K562 (cell line): ENCODE results near the gene TMC8. TPM values are rescaled to one million over a fixed set of nuclear protein-coding genes. Genes with fewer than 3 reads are reported as not detected.

Source experiments
- ARID2 ChIP-seq: fragments of 450-650 bp; IDR thresholded peaks from 2 replicates; pipeline ENCODE4 v1.6.1; 2017; ENCODE audit warnings: antibody characterized with exemption, mild to moderate bottlenecking
- MCM2 ChIP-seq: fragments of 450-650 bp; IDR thresholded peaks from 2 replicates; pipeline ENCODE4 v1.6.1; 2017; ENCODE audit warnings: low read depth, mild to moderate bottlenecking
- MCM5 ChIP-seq: fragments of 450-650 bp; IDR thresholded peaks from 2 replicates; pipeline ENCODE4 v1.6.1; 2016; ENCODE audit warnings: low read depth
- NFRKB ChIP-seq: fragments of 450-650 bp; IDR thresholded peaks from 2 replicates; pipeline ENCODE4 v1.6.1; 2016; ENCODE audit warnings: low read depth
- PTRF ChIP-seq: fragments of 450-650 bp; IDR thresholded peaks from 2 replicates; pipeline ENCODE4 v1.6.1; 2016; ENCODE audit warnings: mild to moderate bottlenecking, missing genetic modification characterization, missing compliant biosample characterization
- SMARCE1 ChIP-seq: fragments of 450-650 bp; IDR thresholded peaks from 2 replicates; pipeline ENCODE4 v1.7.1; 2016; ENCODE audit warnings: mild to moderate bottlenecking
- SP2 ChIP-seq: IDR thresholded peaks from 2 replicates; pipeline ENCODE4 v1.6.1; 2011; ENCODE audit warnings: mild to moderate bottlenecking, low read depth, low read length, moderate library complexity; ENCODE audit not compliant: poor library complexity, severe bottlenecking; ENCODE audit errors: extremely low read depth
- TAF1 ChIP-seq: IDR thresholded peaks from 2 replicates; pipeline ENCODE4 v1.6.1; 2011; ENCODE audit warnings: mild to moderate bottlenecking, low read length, moderate library complexity; ENCODE audit not compliant: insufficient read depth, control insufficient read depth, severe bottlenecking; ENCODE audit errors: extremely low read depth
- XRCC3 ChIP-seq: fragments of 450-650 bp; IDR thresholded peaks from 2 replicates; pipeline ENCODE4 v1.6.1; 2017; ENCODE audit warnings: mild to moderate bottlenecking, moderate library complexity
- ZNF384 ChIP-seq: IDR thresholded peaks from 2 replicates; pipeline ENCODE4 v1.6.1; 2012; ENCODE audit warnings: low read depth, low read length, improper control_type of control experiment
- ZNF644 ChIP-seq: fragments of 200-800 bp; sonication (Bioruptor generic); IDR thresholded peaks from 2 replicates; pipeline ENCODE4 v1.6.1; 2016; ENCODE audit warnings: low read depth, missing genetic modification characterization, missing compliant biosample characterization
- ZZZ3 ChIP-seq: fragments of 450-650 bp; IDR thresholded peaks from 2 replicates; pipeline ENCODE4 v1.6.1; 2016; ENCODE audit warnings: antibody characterized with exemption, mild to moderate bottlenecking, moderate library complexity
- polyA plus RNA-seq, 8 experiments: library from polyadenylated mRNA; depleted of rRNA in 4 of 8; stranded (reverse) in 5 of 8; unstranded in 3 of 8; fragments of >200 nt; fragmentation: Nextera tagmentation in 2 of 8; fragmentation: Illumina TruSeq in 1 of 8; extraction: Ambion mirVana in 2 of 8; extraction: Trizol in 1 of 8; gene quantifications; 2 replicates each; pipeline versions ENCODE4 v1.2.1 to v1.2.3, GENCODE V29; 2011 to 2014; ENCODE audit warnings: inconsistent platforms in 1 of 8, missing spikeins in 1 of 8
- total RNA-seq, 7 experiments: library from RNA; depleted of rRNA in 6 of 7; stranded (reverse); fragments of >200 nt in 6 of 7; fragmentation: Illumina TruSeq in 2 of 7; extraction: Trizol in 2 of 7; gene quantifications; 2 replicates each; pipeline versions ENCODE4 v1.2.1 to v1.2.3, GENCODE V29; 2011 to 2021; ENCODE audit warnings: low replicate concordance in 1 of 7
- TF ChIP-seq, protein P1 (sequence below): sonication (generic); formaldehyde crosslinking; IDR thresholded peaks from 2 replicates; pipeline ENCODE4 v1.8.1; 2023; ENCODE audit warnings: missing genetic modification reagents, mild to moderate bottlenecking, borderline replicate concordance
- TF ChIP-seq, protein P2 (sequence below): sonication (generic); formaldehyde crosslinking; IDR thresholded peaks from 2 replicates; pipeline ENCODE4 v1.8.0; 2022; ENCODE audit warnings: mild to moderate bottlenecking, missing genetic modification reagents
- TF ChIP-seq, protein P3 (sequence below), 2 experiments: fragments of 450-650 bp; IDR thresholded peaks; 2 replicates each; pipeline ENCODE4 v1.6.1; 2016; ENCODE audit warnings: mild to moderate bottlenecking in 2 of 2, borderline replicate concordance in 1 of 2, low read depth in 1 of 2, moderate library complexity in 1 of 2

Gene TMC8
- total and polyA plus RNA-seq, 9 of the 15 experiments (the other 6 are each of a cell fraction or from before 2014, with no cell fraction given): 0.13 to 10.9 (median 2.8) TPM

DNA sequence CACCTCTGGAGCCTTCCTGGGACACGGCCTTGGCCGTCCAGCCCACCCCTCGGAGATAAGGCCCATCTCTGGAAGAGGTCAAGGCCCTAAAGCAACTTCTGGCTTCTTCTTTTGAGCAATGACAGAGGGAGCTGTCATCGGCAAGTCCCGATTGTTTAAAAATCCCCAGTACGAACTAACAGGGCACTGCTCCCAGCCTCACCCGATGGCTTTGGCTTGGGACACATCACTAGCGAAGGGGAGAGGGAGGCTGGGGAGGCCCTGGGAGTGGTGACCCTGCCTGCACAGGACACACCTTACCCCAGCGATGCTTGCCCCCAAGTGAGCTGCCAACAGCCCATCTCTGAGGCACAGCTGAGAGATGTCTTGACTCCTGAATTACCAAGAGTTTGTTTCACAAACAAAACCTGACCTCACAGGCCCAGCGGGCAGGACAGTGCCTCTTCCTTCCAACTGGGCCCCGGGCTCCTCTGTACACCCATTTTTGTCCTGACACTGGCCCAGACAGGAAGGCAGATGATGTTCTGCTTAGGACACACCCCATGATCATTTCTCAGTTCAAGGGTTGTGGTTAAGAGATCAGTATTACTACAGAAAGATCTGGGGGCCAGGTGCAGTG is 42.6 kb downstream of the TMC8 start (continued):
- no peak for TF ChIP-seq NFRKB
- TF ChIP-seq, protein P1, sequence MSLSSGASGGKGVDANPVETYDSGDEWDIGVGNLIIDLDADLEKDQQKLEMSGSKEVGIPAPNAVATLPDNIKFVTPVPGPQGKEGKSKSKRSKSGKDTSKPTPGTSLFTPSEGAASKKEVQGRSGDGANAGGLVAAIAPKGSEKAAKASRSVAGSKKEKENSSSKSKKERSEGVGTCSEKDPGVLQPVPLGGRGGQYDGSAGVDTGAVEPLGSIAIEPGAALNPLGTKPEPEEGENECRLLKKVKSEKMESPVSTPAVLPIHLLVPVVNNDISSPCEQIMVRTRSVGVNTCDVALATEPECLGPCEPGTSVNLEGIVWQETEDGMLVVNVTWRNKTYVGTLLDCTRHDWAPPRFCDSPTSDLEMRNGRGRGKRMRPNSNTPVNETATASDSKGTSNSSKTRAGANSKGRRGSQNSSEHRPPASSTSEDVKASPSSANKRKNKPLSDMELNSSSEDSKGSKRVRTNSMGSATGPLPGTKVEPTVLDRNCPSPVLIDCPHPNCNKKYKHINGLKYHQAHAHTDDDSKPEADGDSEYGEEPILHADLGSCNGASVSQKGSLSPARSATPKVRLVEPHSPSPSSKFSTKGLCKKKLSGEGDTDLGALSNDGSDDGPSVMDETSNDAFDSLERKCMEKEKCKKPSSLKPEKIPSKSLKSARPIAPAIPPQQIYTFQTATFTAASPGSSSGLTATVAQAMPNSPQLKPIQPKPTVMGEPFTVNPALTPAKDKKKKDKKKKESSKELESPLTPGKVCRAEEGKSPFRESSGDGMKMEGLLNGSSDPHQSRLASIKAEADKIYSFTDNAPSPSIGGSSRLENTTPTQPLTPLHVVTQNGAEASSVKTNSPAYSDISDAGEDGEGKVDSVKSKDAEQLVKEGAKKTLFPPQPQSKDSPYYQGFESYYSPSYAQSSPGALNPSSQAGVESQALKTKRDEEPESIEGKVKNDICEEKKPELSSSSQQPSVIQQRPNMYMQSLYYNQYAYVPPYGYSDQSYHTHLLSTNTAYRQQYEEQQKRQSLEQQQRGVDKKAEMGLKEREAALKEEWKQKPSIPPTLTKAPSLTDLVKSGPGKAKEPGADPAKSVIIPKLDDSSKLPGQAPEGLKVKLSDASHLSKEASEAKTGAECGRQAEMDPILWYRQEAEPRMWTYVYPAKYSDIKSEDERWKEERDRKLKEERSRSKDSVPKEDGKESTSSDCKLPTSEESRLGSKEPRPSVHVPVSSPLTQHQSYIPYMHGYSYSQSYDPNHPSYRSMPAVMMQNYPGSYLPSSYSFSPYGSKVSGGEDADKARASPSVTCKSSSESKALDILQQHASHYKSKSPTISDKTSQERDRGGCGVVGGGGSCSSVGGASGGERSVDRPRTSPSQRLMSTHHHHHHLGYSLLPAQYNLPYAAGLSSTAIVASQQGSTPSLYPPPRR (CRISPR knock-in tag): no peak
- TF ChIP-seq SMARCE1: no peak
- TF ChIP-seq PTRF (tag): no peak
- TF ChIP-seq, protein P2, sequence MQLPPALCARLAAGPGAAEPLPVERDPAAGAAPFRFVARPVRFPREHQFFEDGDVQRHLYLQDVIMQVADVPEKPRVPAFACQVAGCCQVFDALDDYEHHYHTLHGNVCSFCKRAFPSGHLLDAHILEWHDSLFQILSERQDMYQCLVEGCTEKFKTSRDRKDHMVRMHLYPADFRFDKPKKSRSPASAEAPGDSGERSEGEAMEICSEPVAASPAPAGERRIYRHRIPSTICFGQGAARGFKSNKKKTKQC (CRISPR knock-in tag): no peak
- TF ChIP-seq TAF1: no peak
- TF ChIP-seq XRCC3: no peak
- TF ChIP-seq MCM5: no peak
- TF ChIP-seq MCM2: no peak
- TF ChIP-seq ZNF384: no peak
- TF ChIP-seq, protein P3, sequence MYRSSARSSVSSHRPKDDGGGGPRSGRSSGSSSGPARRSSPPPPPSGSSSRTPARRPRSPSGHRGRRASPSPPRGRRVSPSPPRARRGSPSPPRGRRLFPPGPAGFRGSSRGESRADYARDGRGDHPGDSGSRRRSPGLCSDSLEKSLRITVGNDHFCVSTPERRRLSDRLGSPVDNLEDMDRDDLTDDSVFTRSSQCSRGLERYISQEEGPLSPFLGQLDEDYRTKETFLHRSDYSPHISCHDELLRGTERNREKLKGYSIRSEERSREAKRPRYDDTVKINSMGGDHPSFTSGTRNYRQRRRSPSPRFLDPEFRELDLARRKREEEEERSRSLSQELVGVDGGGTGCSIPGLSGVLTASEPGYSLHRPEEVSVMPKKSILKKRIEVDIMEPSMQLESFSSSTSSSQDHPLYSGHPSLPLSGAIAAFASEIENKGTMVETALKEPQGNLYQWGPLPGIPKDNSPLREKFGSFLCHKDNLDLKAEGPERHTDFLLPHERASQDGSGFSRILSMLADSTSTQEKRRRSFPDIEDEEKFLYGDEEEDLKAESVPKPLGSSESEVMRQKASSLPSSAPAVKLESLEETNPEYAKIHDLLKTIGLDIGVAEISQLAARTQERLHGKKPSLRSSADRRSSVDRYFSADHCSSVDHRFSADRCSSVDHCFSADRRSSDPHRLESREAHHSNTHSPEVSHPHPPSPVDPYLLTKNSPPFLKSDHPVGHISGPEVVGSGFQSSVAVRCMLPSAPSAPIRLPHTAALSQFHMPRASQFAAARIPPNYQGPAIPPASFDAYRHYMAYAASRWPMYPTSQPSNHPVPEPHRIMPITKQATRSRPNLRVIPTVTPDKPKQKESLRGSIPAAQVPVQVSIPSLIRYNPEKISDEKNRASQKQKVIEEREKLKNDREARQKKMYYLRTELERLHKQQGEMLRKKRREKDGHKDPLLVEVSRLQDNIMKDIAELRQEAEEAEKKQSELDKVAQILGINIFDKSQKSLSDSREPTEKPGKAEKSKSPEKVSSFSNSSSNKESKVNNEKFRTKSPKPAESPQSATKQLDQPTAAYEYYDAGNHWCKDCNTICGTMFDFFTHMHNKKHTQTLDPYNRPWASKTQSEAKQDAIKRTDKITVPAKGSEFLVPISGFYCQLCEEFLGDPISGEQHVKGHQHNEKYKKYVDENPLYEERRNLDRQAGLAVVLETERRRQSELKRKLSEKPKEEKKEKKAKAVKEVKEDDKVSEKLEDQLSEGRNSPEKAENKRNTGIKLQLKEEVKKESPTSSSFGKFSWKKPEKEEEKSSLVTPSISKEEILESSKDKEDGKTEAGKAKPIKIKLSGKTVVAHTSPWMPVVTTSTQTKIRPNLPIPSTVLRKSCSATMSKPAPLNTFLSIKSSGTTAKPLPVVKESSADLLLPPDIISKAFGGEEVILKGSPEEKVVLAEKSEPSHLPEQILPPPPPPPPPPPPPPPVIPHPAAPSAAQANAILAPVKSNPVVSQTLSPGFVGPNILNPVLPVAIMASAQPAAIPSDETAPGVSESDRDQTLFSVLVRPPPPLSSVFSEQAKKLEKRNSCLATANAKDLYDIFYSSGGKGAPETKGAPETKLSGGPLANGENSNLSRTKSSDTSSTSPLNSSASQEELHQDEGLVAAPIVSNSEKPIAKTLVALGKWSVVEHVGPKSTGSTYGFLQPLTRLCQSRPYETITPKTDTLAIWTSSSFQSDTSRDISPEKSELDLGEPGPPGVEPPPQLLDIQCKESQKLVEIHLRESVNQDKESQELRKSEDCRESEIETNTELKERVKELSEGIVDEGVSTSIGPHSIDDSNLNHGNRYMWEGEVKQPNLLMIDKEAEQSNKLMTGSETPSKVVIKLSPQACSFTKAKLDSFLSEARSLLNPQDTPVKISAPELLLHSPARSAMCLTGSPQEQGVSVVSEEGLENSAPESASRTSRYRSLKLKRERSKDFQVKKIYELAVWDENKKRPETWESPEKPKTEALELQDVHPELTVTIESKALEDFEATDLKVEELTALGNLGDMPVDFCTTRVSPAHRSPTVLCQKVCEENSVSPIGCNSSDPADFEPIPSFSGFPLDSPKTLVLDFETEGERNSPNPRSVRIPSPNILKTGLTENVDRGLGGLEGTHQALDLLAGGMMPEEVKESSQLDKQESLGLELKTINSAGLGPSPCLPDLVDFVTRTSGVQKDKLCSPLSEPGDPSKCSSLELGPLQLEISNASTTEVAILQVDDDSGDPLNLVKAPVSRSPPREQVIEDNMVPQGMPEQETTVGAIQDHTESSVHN (IDR thresholded peaks at IDR 0.05; ENCODE audit: borderline replicate concordance in 1 of 2, low read depth in 1 of 2): no peak
- TF ChIP-seq SP2: no peak
- TF ChIP-seq ZNF644 (tag): no peak
- TF ChIP-seq ZZZ3: no peak
- no peak for TF ChIP-seq ARID2
